ENCODE measurements around the gene PRELP. TPM values are rescaled to one million over a fixed set of nuclear protein-coding genes. Genes with fewer than 3 reads are reported as not detected.

PRELP gene
- total RNA-seq, 1 experiment from 2014 or later: not detected

DNA sequence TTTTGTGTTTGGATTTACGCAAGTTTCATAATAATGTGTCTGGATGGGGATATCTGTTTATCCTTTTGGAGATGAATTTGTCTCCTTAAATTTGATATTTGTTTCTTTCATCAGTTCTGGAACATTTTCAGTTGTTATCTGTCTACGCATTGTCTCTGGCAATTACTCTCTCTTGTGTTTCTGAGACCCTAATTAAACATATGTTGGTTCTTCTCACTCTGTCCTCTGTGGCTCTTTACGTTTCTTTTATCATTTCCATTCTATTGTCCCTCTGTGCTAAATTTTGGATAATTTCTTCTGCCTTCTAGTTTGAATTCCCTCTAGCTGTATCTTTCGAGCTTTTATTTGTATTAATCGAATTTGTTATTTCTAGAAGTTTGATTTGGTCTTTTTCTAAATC, 17.5 kb upstream of the PRELP start:
- ATAC-seq (no peak), DNase-seq (ENCODE audit: low read depth, low spot score) (no peak)
- Histone ChIP-seq H3K27me3 (ENCODE audit: control insufficient read depth, insufficient read depth, low read length) (peaks cover 9% of the 10 kb centered on the region), H3K4me1 (ENCODE audit: control insufficient read depth, insufficient read depth, low read length) (no peaks in the 10 kb centered on the region), H3K27ac (ENCODE audit: low read length) (no peak overlapping the region), H3K9me3 (ENCODE audit: control insufficient read depth, insufficient read depth, low read depth, low read length) (no peaks in the 10 kb centered on the region), H3K36me3 (ENCODE audit: control insufficient read depth, insufficient read depth, low read length) (no peaks in the 10 kb centered on the region), H3K4me3 (ENCODE audit: low read depth in 2 of 2, low read length in 2 of 2) (no peak overlapping the region)
- intact Hi-C loops (cut with micrococcal nuclease; ENCODE audit: unreplicated experiment) (no loop called here), in situ Hi-C loops (cut with HindIII; ENCODE audit: low pct_unique_long_range_greater_than_20kb, low sequenced_read_pairs) (no loop called here)
- ChIA-PET POLR2A (no interaction called here), CTCF (no interaction called here)
- no TSS peak for BruUV-seq (replicated peaks)
- TF ChIP-seq, protein P1, sequence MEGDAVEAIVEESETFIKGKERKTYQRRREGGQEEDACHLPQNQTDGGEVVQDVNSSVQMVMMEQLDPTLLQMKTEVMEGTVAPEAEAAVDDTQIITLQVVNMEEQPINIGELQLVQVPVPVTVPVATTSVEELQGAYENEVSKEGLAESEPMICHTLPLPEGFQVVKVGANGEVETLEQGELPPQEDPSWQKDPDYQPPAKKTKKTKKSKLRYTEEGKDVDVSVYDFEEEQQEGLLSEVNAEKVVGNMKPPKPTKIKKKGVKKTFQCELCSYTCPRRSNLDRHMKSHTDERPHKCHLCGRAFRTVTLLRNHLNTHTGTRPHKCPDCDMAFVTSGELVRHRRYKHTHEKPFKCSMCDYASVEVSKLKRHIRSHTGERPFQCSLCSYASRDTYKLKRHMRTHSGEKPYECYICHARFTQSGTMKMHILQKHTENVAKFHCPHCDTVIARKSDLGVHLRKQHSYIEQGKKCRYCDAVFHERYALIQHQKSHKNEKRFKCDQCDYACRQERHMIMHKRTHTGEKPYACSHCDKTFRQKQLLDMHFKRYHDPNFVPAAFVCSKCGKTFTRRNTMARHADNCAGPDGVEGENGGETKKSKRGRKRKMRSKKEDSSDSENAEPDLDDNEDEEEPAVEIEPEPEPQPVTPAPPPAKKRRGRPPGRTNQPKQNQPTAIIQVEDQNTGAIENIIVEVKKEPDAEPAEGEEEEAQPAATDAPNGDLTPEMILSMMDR (IDR thresholded peaks at IDR 0.05): no peak
- TF ChIP-seq SIN3A (IDR thresholded peaks at IDR 0.05; ENCODE audit: borderline replicate concordance, insufficient read depth, low read depth, low read length) (no peak), POLR2AphosphoS5 (IDR thresholded peaks at IDR 0.05; ENCODE audit: low read depth, low read length) (no peak), TCF7L2 (IDR thresholded peaks at IDR 0.05; ENCODE audit: low read depth, low read length) (no peak)
- TF ChIP-seq, protein P2, sequence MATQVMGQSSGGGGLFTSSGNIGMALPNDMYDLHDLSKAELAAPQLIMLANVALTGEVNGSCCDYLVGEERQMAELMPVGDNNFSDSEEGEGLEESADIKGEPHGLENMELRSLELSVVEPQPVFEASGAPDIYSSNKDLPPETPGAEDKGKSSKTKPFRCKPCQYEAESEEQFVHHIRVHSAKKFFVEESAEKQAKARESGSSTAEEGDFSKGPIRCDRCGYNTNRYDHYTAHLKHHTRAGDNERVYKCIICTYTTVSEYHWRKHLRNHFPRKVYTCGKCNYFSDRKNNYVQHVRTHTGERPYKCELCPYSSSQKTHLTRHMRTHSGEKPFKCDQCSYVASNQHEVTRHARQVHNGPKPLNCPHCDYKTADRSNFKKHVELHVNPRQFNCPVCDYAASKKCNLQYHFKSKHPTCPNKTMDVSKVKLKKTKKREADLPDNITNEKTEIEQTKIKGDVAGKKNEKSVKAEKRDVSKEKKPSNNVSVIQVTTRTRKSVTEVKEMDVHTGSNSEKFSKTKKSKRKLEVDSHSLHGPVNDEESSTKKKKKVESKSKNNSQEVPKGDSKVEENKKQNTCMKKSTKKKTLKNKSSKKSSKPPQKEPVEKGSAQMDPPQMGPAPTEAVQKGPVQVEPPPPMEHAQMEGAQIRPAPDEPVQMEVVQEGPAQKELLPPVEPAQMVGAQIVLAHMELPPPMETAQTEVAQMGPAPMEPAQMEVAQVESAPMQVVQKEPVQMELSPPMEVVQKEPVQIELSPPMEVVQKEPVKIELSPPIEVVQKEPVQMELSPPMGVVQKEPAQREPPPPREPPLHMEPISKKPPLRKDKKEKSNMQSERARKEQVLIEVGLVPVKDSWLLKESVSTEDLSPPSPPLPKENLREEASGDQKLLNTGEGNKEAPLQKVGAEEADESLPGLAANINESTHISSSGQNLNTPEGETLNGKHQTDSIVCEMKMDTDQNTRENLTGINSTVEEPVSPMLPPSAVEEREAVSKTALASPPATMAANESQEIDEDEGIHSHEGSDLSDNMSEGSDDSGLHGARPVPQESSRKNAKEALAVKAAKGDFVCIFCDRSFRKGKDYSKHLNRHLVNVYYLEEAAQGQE (IDR thresholded peaks at IDR 0.05; ENCODE audit: insufficient read depth in 1 of 2, low read depth in 2 of 2, low read length in 1 of 2): no peak

DNA sequence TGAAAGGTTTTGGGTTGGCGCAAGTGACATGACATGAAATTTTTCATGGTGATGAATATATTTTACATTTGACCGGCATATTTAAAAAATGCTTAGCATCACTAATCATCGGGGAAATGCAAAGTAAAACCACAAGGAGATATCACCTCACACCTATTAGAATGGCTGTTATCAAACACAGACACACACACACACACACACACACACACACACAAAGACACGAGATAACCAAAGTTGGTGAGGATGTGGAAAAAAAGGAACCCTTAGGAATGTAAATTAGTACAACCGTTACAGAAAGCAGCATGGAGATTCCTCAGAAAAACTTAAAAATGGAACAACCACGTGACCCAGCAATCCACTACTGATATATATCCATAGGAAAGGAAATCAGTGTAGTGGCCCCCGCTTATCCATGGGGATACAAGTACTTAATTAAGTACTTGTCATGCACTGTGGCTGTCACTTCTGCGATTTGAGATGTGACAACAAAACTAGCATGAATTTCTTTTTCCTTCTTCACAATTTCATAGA, 15.9 kb upstream of the PRELP start:
- in situ Hi-C loops (cut with HindIII; ENCODE audit: low pct_unique_long_range_greater_than_20kb, low sequenced_read_pairs): no loop called here
- POLR2A ChIA-PET: no interaction called here
- peaks cover 10% of the 10 kb centered on the region for H3K27me3 ChIP-seq (ENCODE audit: control insufficient read depth, insufficient read depth, low read length)

More for the DNA sequence above, 15.9 kb upstream of the PRELP start:
- CTCF ChIA-PET: no interaction called here
- ATAC-seq (no peak), DNase-seq (ENCODE audit: low read depth, low spot score) (no peak)
- H3K27ac ChIP-seq (ENCODE audit: low read length): no peak overlapping the region
- intact Hi-C loops (cut with micrococcal nuclease; ENCODE audit: unreplicated experiment): no loop called here
- H3K9me3 ChIP-seq (ENCODE audit: control insufficient read depth, insufficient read depth, low read depth, low read length): no peaks in the 10 kb centered on the region
- no peaks in the 10 kb centered on the region for H3K36me3 ChIP-seq (ENCODE audit: control insufficient read depth, insufficient read depth, low read length)
- TF ChIP-seq, protein P2 (IDR thresholded peaks at IDR 0.05; ENCODE audit: insufficient read depth in 1 of 2, low read depth in 2 of 2, low read length in 1 of 2): no peak
- TF ChIP-seq POLR2AphosphoS5 (IDR thresholded peaks at IDR 0.05; ENCODE audit: low read depth, low read length) (no peak), SIN3A (IDR thresholded peaks at IDR 0.05; ENCODE audit: borderline replicate concordance, insufficient read depth, low read depth, low read length) (no peak), TCF7L2 (IDR thresholded peaks at IDR 0.05; ENCODE audit: low read depth, low read length) (no peak)
- TF ChIP-seq, protein P1 (IDR thresholded peaks at IDR 0.05): no peak
- no TSS peak for BruUV-seq (replicated peaks)
- H3K4me1 ChIP-seq (ENCODE audit: control insufficient read depth, insufficient read depth, low read length): no peaks in the 10 kb centered on the region
- H3K4me3 ChIP-seq (ENCODE audit: low read depth in 2 of 2, low read length in 2 of 2): no peak overlapping the region
